ENCODE data around the gene GNGT1.
A peak's percentile ranks its signal among the peaks of the same experiment; 100 is the strongest.
"Not testable (repeated sequence)": the region's sequence is repeated elsewhere in the genome, so short reads cannot be mapped to it uniquely, and the experiment has no call there.

GNGT1 gene

GRCh38 chr7:93889261-93889660, 17.1 kb upstream of the GNGT1 start:
- in situ Hi-C loops (cut with HindIII; ENCODE audit: low pct_unique_long_range_greater_than_20kb, low sequenced_read_pairs), result no loop called here
- no peak for TF ChIP-seq JUND (IDR thresholded peaks at IDR 0.05; ENCODE audit: low read depth)
- no peak for DNase-seq (ENCODE audit: low read depth in 1 of 2, low spot score in 1 of 2)

- DNase-seq (ENCODE audit: low read depth in 1 of 2, low spot score in 1 of 2), result no peak
- no peak for TF ChIP-seq JUND (IDR thresholded peaks at IDR 0.05; ENCODE audit: low read depth)
- in situ Hi-C loops (cut with HindIII; ENCODE audit: low pct_unique_long_range_greater_than_20kb, low sequenced_read_pairs), result no loop called here
These were observed 16.3 kb upstream of the GNGT1 start for GRCh38 chr7:93890041-93890463.

GRCh38 chr7:93890464-93891068, 15.8 kb upstream of the GNGT1 start, which contains the start of gene TFPI2:
Gene TFPI2, minus strand, starts transcription at chr7:93890753. Its CDS starts 75 bp downstream, at chr7:93890678.
- no peak for DNase-seq (ENCODE audit: low read depth in 1 of 2, low spot score in 1 of 2)
- TF ChIP-seq JUND (IDR thresholded peaks at IDR 0.05; ENCODE audit: low read depth), result no peak
- in situ Hi-C loops (cut with HindIII; ENCODE audit: low pct_unique_long_range_greater_than_20kb, low sequenced_read_pairs), result no loop called here

GRCh38 chr7:93894426-93894825, 11.9 kb upstream of the GNGT1 start:
- in situ Hi-C loops (cut with HindIII; ENCODE audit: low pct_unique_long_range_greater_than_20kb, low sequenced_read_pairs), result no loop called here
- no peak for TF ChIP-seq JUND (IDR thresholded peaks at IDR 0.05; ENCODE audit: low read depth)
- peak in 1 of 2 experiments; percentile 77 for DNase-seq (ENCODE audit: low read depth in 1 of 2, low spot score in 1 of 2)

- in situ Hi-C loops (cut with HindIII; ENCODE audit: low pct_unique_long_range_greater_than_20kb, low sequenced_read_pairs), result no loop called here
- TF ChIP-seq JUND (IDR thresholded peaks at IDR 0.05; ENCODE audit: low read depth), result no peak
- peak in 1 of 2 experiments; percentile 79 for DNase-seq (ENCODE audit: low read depth in 1 of 2, low spot score in 1 of 2)
These were observed 11.3 kb upstream of the GNGT1 start for GRCh38 chr7:93894966-93895640.

- TF ChIP-seq JUND (IDR thresholded peaks at IDR 0.05; ENCODE audit: low read depth), result no peak
- in situ Hi-C loops (cut with HindIII; ENCODE audit: low pct_unique_long_range_greater_than_20kb, low sequenced_read_pairs), result no loop called here
- DNase-seq (ENCODE audit: low read depth in 1 of 2, low spot score in 1 of 2), result peak in 1 of 2 experiments; percentile 87
These were observed 10.3 kb upstream of the GNGT1 start for GRCh38 chr7:93895859-93896600.

- DNase-seq (ENCODE audit: low read depth in 1 of 2, low spot score in 1 of 2), result peak in 1 of 2 experiments; percentile 63
- in situ Hi-C loops (cut with HindIII; ENCODE audit: low pct_unique_long_range_greater_than_20kb, low sequenced_read_pairs), result no loop called here
- TF ChIP-seq JUND (IDR thresholded peaks at IDR 0.05; ENCODE audit: low read depth), result no peak
These were observed 8.7 kb upstream of the GNGT1 start for GRCh38 chr7:93897680-93898079.

- in situ Hi-C loops (cut with HindIII; ENCODE audit: low pct_unique_long_range_greater_than_20kb, low sequenced_read_pairs), result no loop called here
- TF ChIP-seq JUND (IDR thresholded peaks at IDR 0.05; ENCODE audit: low read depth), result no peak
- DNase-seq (ENCODE audit: low read depth in 1 of 2, low spot score in 1 of 2), result peak in 1 of 2 experiments; percentile 73
These were observed 3.5 kb upstream of the GNGT1 start for GRCh38 chr7:93902777-93903423.

GRCh38 chr7:93910076-93910994, 4.0 kb downstream of the GNGT1 start:
- no peak for TF ChIP-seq JUND (IDR thresholded peaks at IDR 0.05; ENCODE audit: low read depth)
- in situ Hi-C loops (cut with HindIII; ENCODE audit: low pct_unique_long_range_greater_than_20kb, low sequenced_read_pairs), result no loop called here
- no peak for DNase-seq (ENCODE audit: low read depth in 1 of 2, low spot score in 1 of 2)

GRCh38 chr7:93911242-93911641, 4.9 kb downstream of the GNGT1 start:
- DNase-seq (ENCODE audit: low read depth in 1 of 2, low spot score in 1 of 2); in situ Hi-C loops (cut with HindIII; ENCODE audit: low pct_unique_long_range_greater_than_20kb, low sequenced_read_pairs): not testable (repeated sequence)

- in situ Hi-C loops (cut with HindIII; ENCODE audit: low pct_unique_long_range_greater_than_20kb, low sequenced_read_pairs); DNase-seq (ENCODE audit: low read depth in 1 of 2, low spot score in 1 of 2): not testable (repeated sequence)
These were observed 5.3 kb downstream of the GNGT1 start for GRCh38 chr7:93911661-93912060.

GRCh38 chr7:93913197-93913596, 6.8 kb downstream of the GNGT1 start:
- no peak for TF ChIP-seq JUND (IDR thresholded peaks at IDR 0.05; ENCODE audit: low read depth)
- DNase-seq (ENCODE audit: low read depth in 1 of 2, low spot score in 1 of 2), result no peak
- in situ Hi-C loops (cut with HindIII; ENCODE audit: low pct_unique_long_range_greater_than_20kb, low sequenced_read_pairs), result no loop called here
